ENCODE data around the gene METTL16.

DNA sequence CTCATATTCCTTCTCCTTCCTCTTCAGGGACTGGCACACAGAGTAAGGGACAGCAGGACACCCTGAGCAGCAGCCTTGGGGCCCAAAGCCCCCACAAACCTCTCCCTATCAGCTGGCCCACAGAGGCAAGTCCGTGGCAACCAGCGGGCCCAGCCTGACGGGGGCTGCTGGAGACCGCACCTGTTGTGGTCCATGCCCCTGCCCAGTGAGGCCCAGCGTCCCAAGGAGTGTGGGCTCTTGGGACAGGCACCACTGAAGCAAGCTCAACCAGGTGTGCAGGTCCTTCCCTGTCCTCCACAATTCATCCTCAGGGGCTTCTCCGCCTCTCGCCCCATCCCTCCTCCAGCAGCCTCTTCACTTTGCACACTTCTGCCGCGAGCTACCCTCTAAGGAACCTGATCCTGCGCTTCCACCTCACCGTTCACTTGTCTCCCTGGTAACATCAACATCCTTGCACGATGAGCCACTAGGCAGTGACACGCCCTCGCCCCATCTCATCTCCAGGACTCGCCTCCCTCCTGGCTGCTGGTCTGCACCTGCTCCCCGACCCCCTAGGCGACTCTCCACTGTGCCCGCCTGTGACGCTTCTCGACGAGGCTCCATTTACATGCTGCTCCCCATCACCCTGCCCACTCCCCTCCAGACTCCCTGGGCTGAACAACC is 123.5 kb downstream of the METTL16 start:
- TF ChIP-seq EZH2 (IDR thresholded peaks at IDR 0.05; ENCODE audit: insufficient read depth, poor library complexity, severe bottlenecking) = no peak
- no peak for TF ChIP-seq EZH2phosphoT487 (IDR thresholded peaks at IDR 0.05; ENCODE audit: insufficient read depth, low read depth)
